K562 (cell line): Measurements from ENCODE around the gene CDCP1. TPM values are rescaled to one million over a fixed set of nuclear protein-coding genes. Genes with fewer than 3 reads are reported as not detected.

ENCODE experiments used
- BCOR ChIP-seq: fragments of 450-650 bp; IDR thresholded peaks from 2 replicates; pipeline ENCODE4 v1.6.1; 2016
- CHD4 ChIP-seq: fragments of 200-600 bp; sonication (generic); IDR thresholded peaks from 3 replicates; pipeline ENCODE4 v1.6.1; 2012; ENCODE audit warnings: low read depth, mild to moderate bottlenecking, mixed read lengths, low read length, inconsistent platforms; ENCODE audit not compliant: insufficient read depth, insufficient replicate concordance, poor library complexity, severe bottlenecking
- CTBP1 ChIP-seq: fragments of 450-650 bp; IDR thresholded peaks from 2 replicates; pipeline ENCODE4 v1.6.1; 2016; ENCODE audit warnings: borderline replicate concordance
- CTCF ChIP-seq, 3 experiments: IDR thresholded peaks in 2 of 3; conservative IDR thresholded peaks in 1 of 3; 2 replicates each; pipeline ENCODE4 v1.5.1; 2011 to 2012; ENCODE audit warnings: low read length in 3 of 3, mild to moderate bottlenecking in 3 of 3, control low read depth in 2 of 3, improper control_type of control experiment in 1 of 3, inconsistent platforms in 1 of 3, low read depth in 1 of 3, mixed read lengths in 1 of 3, moderate library complexity in 1 of 3; ENCODE audit not compliant: insufficient read depth in 2 of 3
- EHMT2 ChIP-seq: fragments of 450-650 bp; IDR thresholded peaks from 2 replicates; pipeline ENCODE4 v1.6.1; 2018; ENCODE audit warnings: antibody characterized with exemption
- ETS1 ChIP-seq: conservative IDR thresholded peaks from 2 replicates; pipeline ENCODE4 v1.6.1; 2011; ENCODE audit warnings: low read depth, mild to moderate bottlenecking, low read length; ENCODE audit not compliant: control insufficient read depth
- HDAC2 ChIP-seq: fragments of 450-650 bp; IDR thresholded peaks from 2 replicates; pipeline ENCODE4 v1.6.1; 2016; ENCODE audit warnings: mild to moderate bottlenecking
- KDM1A ChIP-seq, 2 experiments: fragments of 450-650 bp; IDR thresholded peaks; 2 replicates each; pipeline ENCODE4 v1.6.1; 2016; ENCODE audit warnings: mild to moderate bottlenecking in 2 of 2
- MITF ChIP-seq: IDR thresholded peaks from 2 replicates; pipeline ENCODE4 v1.6.1; 2014; ENCODE audit warnings: antibody characterized with exemption
- MTA3 ChIP-seq: fragments of 450-650 bp; formaldehyde crosslinking; IDR thresholded peaks from 2 replicates; pipeline ENCODE4 v1.6.1; 2017; ENCODE audit warnings: mild to moderate bottlenecking, borderline replicate concordance
- MTF1 ChIP-seq: fragments of 250-450 bp; sonication (Bioruptor Pico); IDR thresholded peaks from 2 replicates; pipeline ENCODE4 v1.9.0; 2021; ENCODE audit warnings: moderate library complexity, mild to moderate bottlenecking, inconsistent platforms, borderline replicate concordance
- NCOA6 ChIP-seq: fragments of 450-650 bp; IDR thresholded peaks from 2 replicates; pipeline ENCODE4 v1.6.1; 2017; ENCODE audit warnings: mild to moderate bottlenecking
- NR1H2 ChIP-seq: sonication (generic); formaldehyde crosslinking; IDR thresholded peaks from 2 replicates; pipeline ENCODE4 v1.4.0; 2020; ENCODE audit warnings: mild to moderate bottlenecking, missing genetic modification reagents
- PYGO2 ChIP-seq: fragments of 450-650 bp; IDR thresholded peaks from 2 replicates; pipeline ENCODE4 v1.6.1; 2016; ENCODE audit warnings: mild to moderate bottlenecking, missing genetic modification characterization, moderate library complexity, missing compliant biosample characterization
- RCOR1 ChIP-seq, 2 experiments: IDR thresholded peaks; 2 replicates each; pipeline ENCODE4 v1.6.1; 2012; ENCODE audit warnings: low read depth in 2 of 2, low read length in 2 of 2, borderline replicate concordance in 1 of 2, improper control_type of control experiment in 1 of 2
- SAFB2 ChIP-seq: fragments of 200-400 bp; formaldehyde crosslinking; IDR thresholded peaks from 2 replicates; pipeline ENCODE4 v1.6.1; 2018; ENCODE audit warnings: borderline replicate concordance, low read length, low read depth, moderate library complexity; ENCODE audit not compliant: severe bottlenecking
- SMARCA5 ChIP-seq: fragments of 450-650 bp; IDR thresholded peaks from 2 replicates; pipeline ENCODE4 v1.6.1; 2016
- SNAPC5 ChIP-seq: fragments of 250-450 bp; sonication (Bioruptor Pico); IDR thresholded peaks from 2 replicates; pipeline ENCODE4 v1.8.0; 2021; ENCODE audit warnings: moderate library complexity, mild to moderate bottlenecking, inconsistent platforms
- STAT5B ChIP-seq: fragments of 250-450 bp; sonication (Bioruptor Pico); IDR thresholded peaks from 2 replicates; pipeline ENCODE4 v1.8.0; 2021; ENCODE audit warnings: mild to moderate bottlenecking, inconsistent platforms
- ZNF584 ChIP-seq: fragments of 200-800 bp; sonication (Bioruptor generic); IDR thresholded peaks from 2 replicates; pipeline ENCODE4 v1.6.1; 2016; ENCODE audit warnings: low read depth, mild to moderate bottlenecking, missing genetic modification characterization, missing compliant biosample characterization
- polyA plus RNA-seq, 8 experiments: library from polyadenylated mRNA; depleted of rRNA in 4 of 8; stranded (reverse) in 5 of 8; unstranded in 3 of 8; fragments of >200 nt; fragmentation: Nextera tagmentation in 2 of 8; fragmentation: Illumina TruSeq in 1 of 8; extraction: Ambion mirVana in 2 of 8; extraction: Trizol in 1 of 8; gene quantifications; 2 replicates each; pipeline versions ENCODE4 v1.2.1 to v1.2.3, GENCODE V29; 2011 to 2014; ENCODE audit warnings: inconsistent platforms in 1 of 8, missing spikeins in 1 of 8
- total RNA-seq, 7 experiments: library from RNA; depleted of rRNA in 6 of 7; stranded (reverse); fragments of >200 nt in 6 of 7; fragmentation: Illumina TruSeq in 2 of 7; extraction: Trizol in 2 of 7; gene quantifications; 2 replicates each; pipeline versions ENCODE4 v1.2.1 to v1.2.3, GENCODE V29; 2011 to 2021; ENCODE audit warnings: low replicate concordance in 1 of 7
- TF ChIP-seq, protein P1 (sequence below): fragments of 250-450 bp; sonication (Bioruptor Pico); IDR thresholded peaks from 2 replicates; pipeline ENCODE4 v1.5.1; 2021; ENCODE audit warnings: mild to moderate bottlenecking

CDCP1 gene
- total and polyA plus RNA-seq, 9 of the 15 experiments (the other 6 are each of a cell fraction or from before 2014, with no cell fraction given), result 3.9 to 16.4 (median 5.2) TPM

- TF ChIP-seq CHD4 (peak; percentile 41), SMARCA5 (peak; percentile 85), PYGO2 (tag) (peak; percentile 39; the same call in 1 of the 2 replicates), SAFB2 (no peak), ZNF584 (0 out of 2 replicates have a peak, but pooled peaks have one; percentile 30), ETS1 (no peak), BCOR (peak; percentile 87), STAT5B (CRISPR knock-in tag) (no peak), MTF1 (no peak), MTA3 (no peak), NR1H2 (CRISPR knock-in tag) (no peak), EHMT2 (no peak), CTCF (IDR thresholded peaks at IDR 0.05 in 2 of 3, conservative IDR thresholded peaks at IDR 0.05 in 1 of 3; ENCODE audit: insufficient read depth in 2 of 3, low read depth in 1 of 3, low read length in 3 of 3) (no peak), MITF (no peak), SNAPC5 (no peak), CTBP1 (no peak), KDM1A (IDR thresholded peaks at IDR 0.05) (peak; percentile 36 to 46; a peak in 1 of 4 replicates), RCOR1 (IDR thresholded peaks at IDR 0.05; ENCODE audit: borderline replicate concordance in 1 of 2, low read depth in 2 of 2, low read length in 2 of 2) (0 out of 4 replicates have a peak, but pooled peaks of 1 of the 2 experiments have one; percentile 28), HDAC2 (0 out of 2 replicates have a peak, but pooled peaks have one; percentile 34), NCOA6 (no peak)
- TF ChIP-seq, protein P1, sequence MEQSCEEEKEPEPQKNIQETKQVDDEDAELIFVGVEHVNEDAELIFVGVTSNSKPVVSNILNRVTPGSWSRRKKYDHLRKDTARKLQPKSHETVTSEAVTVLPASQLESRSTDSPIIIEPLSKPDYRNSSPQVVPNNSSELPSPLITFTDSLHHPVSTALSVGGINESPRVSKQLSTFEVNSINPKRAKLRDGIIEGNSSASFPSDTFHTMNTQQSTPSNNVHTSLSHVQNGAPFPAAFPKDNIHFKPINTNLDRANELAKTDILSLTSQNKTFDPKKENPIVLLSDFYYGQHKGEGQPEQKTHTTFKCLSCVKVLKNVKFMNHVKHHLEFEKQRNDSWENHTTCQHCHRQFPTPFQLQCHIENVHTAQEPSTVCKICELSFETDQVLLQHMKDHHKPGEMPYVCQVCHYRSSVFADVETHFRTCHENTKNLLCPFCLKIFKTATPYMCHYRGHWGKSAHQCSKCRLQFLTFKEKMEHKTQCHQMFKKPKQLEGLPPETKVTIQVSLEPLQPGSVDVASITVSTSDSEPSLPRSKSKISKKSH (CRISPR knock-in tag), result no peak
Measured at GRCh38 chr3:45120359-45121158, 25.6 kb downstream of the CDCP1 start (continued).
